CD4-positive, alpha-beta T cell (primary cell): ENCODE results near the gene MYH14. TPM values are rescaled to one million over a fixed set of nuclear protein-coding genes. Genes with fewer than 3 reads are reported as not detected.

Experiments used
- ATAC-seq: fragments of 200-7000 bp; cut with Tn5 transposase; one replicate; pipeline ENCODE4 v1.10.0; 2022; ENCODE audit warnings: mild to moderate bottlenecking; ENCODE audit not compliant: poor library complexity
- CTCF ChIA-PET: fragments of 350-600 bp; sonication (Branson Sonifier 250); formaldehyde crosslinking; loops from one replicate; lab custom pipeline; 2021; ENCODE audit warnings: antibody characterized with exemption, inconsistent platforms; lab: Charles Lee
- POLR2A ChIA-PET: fragments of 350-600 bp; sonication (Branson Sonifier 250); formaldehyde crosslinking; loops from one replicate; lab custom pipeline; 2021; ENCODE audit warnings: antibody characterized with exemption, inconsistent platforms; lab: Charles Lee
- DNase-seq, 14 experiments: peaks; one replicate each; pipeline ENCODE4 v3.0.0-alpha.2; 2013 to 2020; ENCODE audit warnings: mixed read lengths in 2 of 14
- H3K27ac ChIP-seq, 2 donors: one replicate each; pipeline versions ENCODE4 v1.5.1 to v1.7.0; 2013; ENCODE audit warnings: low read length in 2 of 2, low read depth in 1 of 2, mild to moderate bottlenecking in 1 of 2
- H3K27me3 ChIP-seq, 2 experiments: 1 replicate in 1 of 2; 2 replicates in 1 of 2; pipeline versions ENCODE4 v1.6.1 to v1.7.0; 2013; ENCODE audit warnings: low read length in 2 of 2, control low read depth in 1 of 2, mild to moderate bottlenecking in 1 of 2, moderate library complexity in 1 of 2; ENCODE audit not compliant: insufficient read depth in 2 of 2, control insufficient read depth in 1 of 2
- H3K36me3 ChIP-seq: one replicate; pipeline ENCODE4 v1.6.1; 2013; ENCODE audit warnings: low read length, control low read depth; ENCODE audit not compliant: insufficient read depth
- H3K4me1 ChIP-seq: one replicate; pipeline ENCODE4 v1.6.1; 2013; ENCODE audit warnings: low read length, control low read depth; ENCODE audit not compliant: insufficient read depth
- H3K4me3 ChIP-seq: one replicate; pipeline ENCODE4 v1.5.1; 2013; ENCODE audit warnings: mild to moderate bottlenecking, low read length, moderate library complexity
- H3K9me3 ChIP-seq, 2 experiments: 1 replicate in 1 of 2; 2 replicates in 1 of 2; pipeline versions ENCODE4 v1.6.1 to v1.7.0; 2013; ENCODE audit warnings: low read length in 2 of 2, mild to moderate bottlenecking in 2 of 2, control low read depth in 1 of 2, moderate library complexity in 1 of 2; ENCODE audit not compliant: control insufficient read depth in 1 of 2, insufficient read depth in 1 of 2
- H3K27ac Mint-ChIP-seq: one replicate; pipeline ENCODE4 v1.8.0; 2020; ENCODE audit warnings: mixed read lengths
- H3K27me3 Mint-ChIP-seq: one replicate; pipeline ENCODE4 v1.8.0; 2021; ENCODE audit warnings: mixed read lengths
- H3K36me3 Mint-ChIP-seq: one replicate; pipeline ENCODE4 v1.8.0; 2021; ENCODE audit warnings: low read depth, mixed read lengths
- H3K4me1 Mint-ChIP-seq: one replicate; pipeline ENCODE4 v1.8.0; 2021; ENCODE audit warnings: low read depth, mixed read lengths
- H3K4me3 Mint-ChIP-seq: one replicate; pipeline ENCODE4 v1.8.0; 2020; ENCODE audit warnings: mild to moderate bottlenecking, mixed read lengths
- H3K9me3 Mint-ChIP-seq: one replicate; pipeline ENCODE4 v1.8.0; 2020; ENCODE audit warnings: mixed read lengths
- CTCF ChIP-seq: fragments of 200-600 bp; IDR thresholded peaks from one replicate; pipeline ENCODE4 v1.8.0; 2022; ENCODE audit warnings: antibody characterized with exemption, mild to moderate bottlenecking
- intact Hi-C, 2 experiments: fragments of 100-400 bp; cut with DNase I in 1 of 2; cut with micrococcal nuclease in 1 of 2; formaldehyde crosslinking; loops; one replicate each; pipeline versions ENCODE4 v1.15.1 to v1.9.0; 2023 to 2025; cut with DNase I, micrococcal nuclease
- total RNA-seq, 174 experiments: library from RNA in 2 of 174; stranded (reverse) in 2 of 174; gene quantifications; one replicate each; pipeline ENCODE4 v1.2.3 and lab custom pipeline; 2021 to 2026

Gene MYH14
- total RNA-seq, 2 experiments from 2014 or later: not detected

- CTCF ChIA-PET: no interaction called here
- no peak overlapping the region for H3K27ac Mint-ChIP-seq
- TF ChIP-seq CTCF: no peak
Observed at GRCh38 chr19:50248413-50248812, 45.0 kb downstream of the MYH14 start.

GRCh38 chr19:50248826-50249225, 45.4 kb downstream of the MYH14 start:
- no peak overlapping the region for H3K27ac Mint-ChIP-seq
- peaks cover 2% of the 10 kb centered on the region for H3K9me3 Mint-ChIP-seq
- H3K4me1 Mint-ChIP-seq: no peaks in the 10 kb centered on the region
- peaks cover 0 to 2% of the 10 kb centered on the region in 2 experiments for H3K27me3 ChIP-seq
- H3K4me3 ChIP-seq: no peak overlapping the region
- intact Hi-C loops: no loop called here
- H3K4me3 Mint-ChIP-seq: no peak overlapping the region
- TF ChIP-seq CTCF: no peak
- peaks cover 14 to 23% of the 10 kb centered on the region in 2 experiments for H3K9me3 ChIP-seq
- no peaks in the 10 kb centered on the region for H3K4me1 ChIP-seq
- peaks cover 30% of the 10 kb centered on the region for H3K27me3 Mint-ChIP-seq
- H3K27ac ChIP-seq: no peak overlapping the region
- no peaks in the 10 kb centered on the region for H3K36me3 ChIP-seq
- ATAC-seq (no peak), DNase-seq (no peak)
- ChIA-PET CTCF (no interaction called here), POLR2A (no interaction called here)
- H3K36me3 Mint-ChIP-seq: no peaks in the 10 kb centered on the region

More at GRCh38 chr19:50248413-50248812, 45.0 kb downstream of the MYH14 start:
- Histone ChIP-seq H3K4me3 (no peak overlapping the region), H3K27me3 (peaks cover 0 to 2% of the 10 kb centered on the region in 2 experiments), H3K9me3 (peaks cover 10 to 18% of the 10 kb centered on the region in 2 experiments), H3K36me3 (no peaks in the 10 kb centered on the region), H3K27ac (no peak overlapping the region), H3K4me1 (no peaks in the 10 kb centered on the region)
- intact Hi-C loops: no loop called here
- POLR2A ChIA-PET: no interaction called here
- Mint-ChIP-seq H3K27me3 (peaks cover 34% of the 10 kb centered on the region), H3K36me3 (no peaks in the 10 kb centered on the region), H3K4me1 (no peaks in the 10 kb centered on the region), H3K9me3 (peaks cover 2% of the 10 kb centered on the region), H3K4me3 (no peak overlapping the region)
- ATAC-seq (no peak), DNase-seq (no peak)

GRCh38 chr19:50249636-50250035, 46.2 kb downstream of the MYH14 start:
- no peak overlapping the region for H3K4me3 Mint-ChIP-seq
- no peaks in the 10 kb centered on the region for H3K4me1 ChIP-seq
- no peak for ATAC-seq
- no peaks in the 10 kb centered on the region for H3K36me3 ChIP-seq
- H3K9me3 ChIP-seq: peaks cover 15 to 26% of the 10 kb centered on the region in 2 experiments
- DNase-seq: no peak
- no peak overlapping the region for H3K4me3 ChIP-seq
- H3K27me3 Mint-ChIP-seq: peaks cover 34% of the 10 kb centered on the region
- CTCF ChIA-PET: no interaction called here
- TF ChIP-seq CTCF: no peak
- no peak overlapping the region for H3K27ac ChIP-seq
- no peaks in the 10 kb centered on the region for H3K4me1 Mint-ChIP-seq
- no peaks in the 10 kb centered on the region for H3K36me3 Mint-ChIP-seq
- POLR2A ChIA-PET: no interaction called here
- intact Hi-C loops: loop anchor here in 1 of 2 experiments (5.0 kb wide), 1 partner anchor 533 kb away; no protein-coding TSS in a partner anchor
- peaks cover 2% of the 10 kb centered on the region for H3K9me3 Mint-ChIP-seq
- H3K27ac Mint-ChIP-seq: no peak overlapping the region
- peaks cover 0 to 2% of the 10 kb centered on the region in 2 experiments for H3K27me3 ChIP-seq
